ENCODE results near the gene SECTM1. TPM values are rescaled to one million over a fixed set of nuclear protein-coding genes. Genes with fewer than 3 reads are reported as not detected.

The SECTM1 gene
- total and polyA plus RNA-seq, 9 of the 15 experiments (the other 6 are each of a cell fraction or from before 2014, with no cell fraction given), result 0.11 to 0.46 (median 0.18) TPM; not detected in 6

DNA sequence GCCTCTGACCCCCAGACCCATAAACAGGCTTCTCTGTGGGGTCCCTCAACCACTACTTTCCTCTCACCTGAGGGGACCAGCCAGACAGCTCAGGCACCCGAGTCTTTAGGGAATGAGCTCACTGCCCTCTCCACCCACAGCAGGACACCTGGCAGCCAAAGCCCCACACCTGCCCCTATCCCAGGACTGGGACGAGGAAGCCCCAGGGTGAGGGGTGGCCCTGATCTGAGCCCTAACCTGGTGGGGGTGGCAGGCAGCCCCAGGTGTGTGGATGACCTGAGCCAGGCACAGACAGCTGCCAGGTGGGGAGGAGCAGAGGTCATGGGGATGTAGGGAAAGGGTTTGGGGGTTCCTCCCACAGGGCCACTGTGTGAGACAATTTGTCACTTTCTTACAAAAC, 23.8 kb upstream of the SECTM1 start:
- ATAC-seq, result no peak
- TF ChIP-seq, protein P1, sequence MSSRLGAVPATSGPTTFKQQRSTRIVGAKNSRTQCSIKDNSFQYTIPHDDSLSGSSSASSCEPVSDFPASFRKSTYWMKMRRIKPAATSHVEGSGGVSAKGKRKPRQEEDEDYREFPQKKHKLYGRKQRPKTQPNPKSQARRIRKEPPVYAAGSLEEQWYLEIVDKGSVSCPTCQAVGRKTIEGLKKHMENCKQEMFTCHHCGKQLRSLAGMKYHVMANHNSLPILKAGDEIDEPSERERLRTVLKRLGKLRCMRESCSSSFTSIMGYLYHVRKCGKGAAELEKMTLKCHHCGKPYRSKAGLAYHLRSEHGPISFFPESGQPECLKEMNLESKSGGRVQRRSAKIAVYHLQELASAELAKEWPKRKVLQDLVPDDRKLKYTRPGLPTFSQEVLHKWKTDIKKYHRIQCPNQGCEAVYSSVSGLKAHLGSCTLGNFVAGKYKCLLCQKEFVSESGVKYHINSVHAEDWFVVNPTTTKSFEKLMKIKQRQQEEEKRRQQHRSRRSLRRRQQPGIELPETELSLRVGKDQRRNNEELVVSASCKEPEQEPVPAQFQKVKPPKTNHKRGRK (tag; IDR thresholded peaks at IDR 0.05), result no peak
- TF ChIP-seq SMAD3 (CRISPR knock-in tag; conservative IDR thresholded peaks at IDR 0.05) (no peak), RBM39 (optimal IDR thresholded peaks at IDR 0.05; ENCODE audit: low read depth, low read length) (no peak), C11orf30 (IDR thresholded peaks at IDR 0.05; ENCODE audit: low read depth) (no peak), ZC3H8 (IDR thresholded peaks at IDR 0.05) (no peak), TAF7 (tag; IDR thresholded peaks at IDR 0.05) (no peak), PTTG1 (tag; IDR thresholded peaks at IDR 0.05; ENCODE audit: low read depth) (no peak), ZNF609 (CRISPR knock-in tag; IDR thresholded peaks at IDR 0.05; ENCODE audit: borderline replicate concordance) (no peak), ZNF778 (CRISPR knock-in tag; IDR thresholded peaks at IDR 0.05) (no peak), SAP30 (IDR thresholded peaks at IDR 0.05; ENCODE audit: borderline replicate concordance, insufficient read depth, low read depth, low read length, poor library complexity, severe bottlenecking) (no peak), ETS1 (conservative IDR thresholded peaks at IDR 0.05; ENCODE audit: control insufficient read depth, low read depth, low read length) (no peak), ZNF76 (CRISPR knock-in tag; IDR thresholded peaks at IDR 0.05; ENCODE audit: borderline replicate concordance) (no peak), ARID2 (IDR thresholded peaks at IDR 0.05) (no peak)
- TF ChIP-seq, protein P2, sequence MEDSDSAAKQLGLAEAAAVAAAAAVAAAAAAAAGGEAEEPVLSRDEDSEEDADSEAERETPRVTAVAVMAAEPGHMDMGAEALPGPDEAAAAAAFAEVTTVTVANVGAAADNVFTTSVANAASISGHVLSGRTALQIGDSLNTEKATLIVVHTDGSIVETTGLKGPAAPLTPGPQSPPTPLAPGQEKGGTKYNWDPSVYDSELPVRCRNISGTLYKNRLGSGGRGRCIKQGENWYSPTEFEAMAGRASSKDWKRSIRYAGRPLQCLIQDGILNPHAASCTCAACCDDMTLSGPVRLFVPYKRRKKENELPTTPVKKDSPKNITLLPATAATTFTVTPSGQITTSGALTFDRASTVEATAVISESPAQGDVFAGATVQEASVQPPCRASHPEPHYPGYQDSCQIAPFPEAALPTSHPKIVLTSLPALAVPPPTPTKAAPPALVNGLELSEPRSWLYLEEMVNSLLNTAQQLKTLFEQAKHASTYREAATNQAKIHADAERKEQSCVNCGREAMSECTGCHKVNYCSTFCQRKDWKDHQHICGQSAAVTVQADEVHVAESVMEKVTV (CRISPR knock-in tag; IDR thresholded peaks at IDR 0.05), result no peak
- no peak for DNase-seq (ENCODE audit: extremely low read depth in 1 of 4, low spot score in 3 of 4)
- no peak overlapping the region for H2AFZ ChIP-seq (ENCODE audit: low read depth, low read length)
- peaks cover 7 to 29% of the 10 kb centered on the region in 2 experiments; a peak in 4 of 5 replicates for H3K4me1 ChIP-seq (replicated peaks in 1 of 2; ENCODE audit: control insufficient read depth in 2 of 2, insufficient read depth in 2 of 2, low read length in 2 of 2)
- H4K20me1 ChIP-seq (replicated peaks; ENCODE audit: control insufficient read depth, insufficient read depth, low read length), result no peaks in the 10 kb centered on the region
- no peak overlapping the region for H3K27ac ChIP-seq (ENCODE audit: extremely low read depth, low read depth, low read length)
- peak overlapping the region in 1 of 2 experiments; percentile 79; a peak in 1 of 4 replicates for H3K9ac ChIP-seq (ENCODE audit: insufficient read depth in 1 of 2, low read depth in 2 of 2, low read length in 2 of 2)
- H3K4me2 ChIP-seq (ENCODE audit: insufficient read depth, low read length), result no peak overlapping the region
- POLR2A ChIA-PET, result interaction anchor here (0.5 to 3.9 kb wide), 7 partner anchors 9 to 748 kb away, joined by 3 to 27 read pairs (median 3); no protein-coding TSS in a partner anchor
- in situ Hi-C loops (cut with MboI), result no loop called here
- H3K36me3 ChIP-seq (ENCODE audit: control insufficient read depth, insufficient read depth, low read length), result no peaks in the 10 kb centered on the region
- H3K4me3 ChIP-seq, result no peak overlapping the region
- CTCF ChIA-PET (ENCODE audit: low intra/inter-chr PET ratio), result no interaction called here
- H3K79me2 ChIP-seq (ENCODE audit: control insufficient read depth, insufficient read depth, low read length), result no peaks in the 10 kb centered on the region
- WGBS (ENCODE audit: insufficient coverage, low coverage, missing lambda C conversion rate), result 41% methylated on average over 2 of the region's 2 CpGs
- FAIRE-seq, result no peak
- H3K9me1 ChIP-seq (ENCODE audit: control insufficient read depth, insufficient read depth, low read length), result no peaks in the 10 kb centered on the region
- no peaks in the 10 kb centered on the region for H3K9me3 ChIP-seq (replicated peaks; ENCODE audit: control insufficient read depth, insufficient read depth, low read depth, low read length)
- intact Hi-C loops (cut with micrococcal nuclease), result loop anchor here (10.0 kb wide), 1 partner anchor 137 kb away; no protein-coding TSS in a partner anchor
- no peaks in the 10 kb centered on the region for H3K27me3 ChIP-seq (ENCODE audit: control insufficient read depth in 2 of 2, insufficient read depth in 2 of 2, low read length in 2 of 2)
- BruUV-seq (replicated peaks), result no TSS peak
